GM21723 (cell line): Measurements from ENCODE around the gene BBIP1.

Experiments
- ATAC-seq: cut with Tn5 transposase; IDR thresholded peaks from one replicate; pipeline ENCODE4 v1.9.1; 2021; ENCODE audit warnings: mild to moderate bottlenecking, moderate library complexity; ENCODE audit not compliant: unreplicated experiment

BBIP1 gene, protein sequence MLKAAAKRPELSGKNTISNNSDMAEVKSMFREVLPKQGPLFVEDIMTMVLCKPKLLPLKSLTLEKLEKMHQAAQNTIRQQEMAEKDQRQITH

DNA sequence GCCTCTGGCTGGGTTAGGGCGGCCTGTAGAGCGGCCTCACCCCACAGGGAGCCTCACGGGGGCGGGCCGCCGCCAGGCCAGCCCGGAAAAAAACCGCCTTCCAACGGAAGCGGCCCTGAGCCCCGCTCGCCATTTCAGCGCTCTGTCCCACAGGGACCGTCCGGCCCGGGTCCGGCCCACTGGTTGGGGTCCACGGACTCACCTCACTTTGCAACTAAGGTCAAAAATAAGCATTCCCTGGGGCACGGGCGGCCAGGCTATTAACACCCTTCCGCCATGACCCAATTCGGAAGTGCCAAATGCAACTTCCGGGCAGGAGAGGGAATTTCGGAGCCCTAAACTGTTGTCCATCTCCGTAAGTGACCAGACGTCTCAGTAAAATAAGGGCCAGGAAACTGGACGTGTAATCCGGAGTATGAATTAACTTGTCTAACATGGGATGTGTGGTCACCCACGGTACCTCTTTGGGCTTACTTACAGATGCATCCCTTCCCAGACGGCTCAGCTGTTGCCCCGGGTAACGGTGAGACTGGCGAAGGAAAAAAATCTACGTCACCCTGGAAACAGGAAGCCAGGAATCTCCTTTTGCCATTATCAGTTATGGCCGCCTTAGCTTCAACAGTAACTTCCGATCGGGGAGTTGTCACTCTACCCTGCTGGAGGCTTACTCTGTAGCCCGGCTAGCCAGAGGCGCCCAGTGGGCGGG is at the start of gene BBIP1:
Gene BBIP1 (minus strand): TSS at position 538 of the 706 bp plus-strand sequence. CDS start 1,023 bp downstream, outside the sequence.
- ATAC-seq = peak; percentile 82

DNA sequence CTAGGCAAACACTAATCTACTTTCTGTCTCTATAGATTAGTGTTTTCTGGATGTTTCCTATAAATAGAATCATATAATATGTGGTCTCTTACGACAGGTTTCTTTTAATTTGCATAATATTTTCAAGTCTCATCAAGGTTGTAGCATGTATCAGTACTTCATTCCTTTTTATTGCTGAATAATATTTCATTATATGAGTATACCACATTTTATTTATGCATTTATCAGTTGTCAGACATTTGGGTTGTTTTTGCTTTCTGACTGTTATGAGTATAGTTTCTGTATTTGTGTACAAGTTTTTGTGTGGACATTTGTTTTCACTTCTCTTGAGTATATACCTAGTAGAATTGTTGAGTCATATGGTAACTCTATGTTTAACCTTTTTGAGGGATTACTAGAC is 48.7 kb upstream of the BBIP1 start:
- ATAC-seq = no peak

DNA sequence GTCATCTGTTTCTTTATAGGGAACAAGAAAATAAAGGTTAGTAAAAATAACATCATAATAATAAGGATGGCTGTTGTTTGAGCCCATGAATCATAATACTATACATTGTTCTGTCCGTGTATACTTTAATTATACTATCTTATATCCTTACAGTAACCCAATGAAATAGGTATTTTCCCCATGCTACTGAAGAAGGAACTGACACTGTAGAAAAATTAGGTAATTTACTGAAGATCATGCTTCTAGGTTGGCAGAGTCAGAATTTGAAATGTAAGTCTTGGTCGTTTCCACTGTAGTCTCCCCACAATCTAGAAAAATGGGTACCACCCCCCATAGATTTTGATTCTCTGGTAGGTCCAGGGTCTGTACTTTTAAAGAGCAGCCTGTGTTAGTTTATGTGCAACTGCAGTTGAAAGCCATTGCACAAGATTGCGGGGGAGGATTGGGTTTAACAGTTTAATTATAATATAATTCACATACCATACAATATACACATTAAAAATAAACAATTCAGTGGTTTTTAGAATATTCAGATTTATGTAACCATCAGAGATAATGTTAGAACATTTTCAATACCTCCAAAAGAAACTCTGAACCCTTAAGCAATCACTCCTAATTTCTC is 48.1 kb upstream of the BBIP1 start:
- ATAC-seq = peak; percentile 48

DNA sequence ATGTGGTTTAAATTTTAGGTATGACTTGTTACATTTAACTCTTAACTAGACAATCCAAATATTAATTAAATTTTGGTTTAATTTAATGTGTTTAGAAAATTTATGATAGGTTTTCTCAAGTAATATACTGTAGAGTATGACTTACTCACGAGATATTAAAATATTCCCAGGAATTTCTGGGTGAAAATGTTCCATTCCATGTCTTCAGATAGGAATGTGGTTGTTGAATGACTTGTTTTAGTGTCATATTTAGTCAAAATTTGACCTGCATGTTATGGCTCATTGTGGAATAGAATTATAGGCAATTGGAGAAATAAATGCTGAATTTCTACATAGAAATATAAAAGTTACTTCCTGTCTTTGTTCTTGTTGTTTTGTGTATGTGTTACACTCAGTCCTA is 47.2 kb upstream of the BBIP1 start:
- ATAC-seq = no peak

DNA sequence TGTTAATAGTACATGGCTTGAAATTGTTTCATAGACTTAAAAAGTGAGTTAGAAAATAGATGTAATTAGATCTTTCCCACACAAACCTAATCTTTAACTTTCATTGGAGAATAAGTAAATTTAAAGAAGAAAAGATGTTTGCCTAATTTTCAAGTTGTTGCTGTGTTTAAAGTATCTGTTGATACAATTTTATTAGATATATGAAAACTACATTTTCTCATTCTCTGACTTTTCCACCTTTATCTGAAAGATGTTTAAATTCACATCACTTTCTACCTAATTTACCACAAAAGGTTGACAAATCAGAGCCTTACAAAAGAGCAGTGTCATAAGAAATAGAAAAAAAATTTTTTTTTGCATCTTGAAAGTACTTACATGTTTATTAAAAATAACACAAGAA is 46.2 kb upstream of the BBIP1 start:
- no peak for ATAC-seq

DNA sequence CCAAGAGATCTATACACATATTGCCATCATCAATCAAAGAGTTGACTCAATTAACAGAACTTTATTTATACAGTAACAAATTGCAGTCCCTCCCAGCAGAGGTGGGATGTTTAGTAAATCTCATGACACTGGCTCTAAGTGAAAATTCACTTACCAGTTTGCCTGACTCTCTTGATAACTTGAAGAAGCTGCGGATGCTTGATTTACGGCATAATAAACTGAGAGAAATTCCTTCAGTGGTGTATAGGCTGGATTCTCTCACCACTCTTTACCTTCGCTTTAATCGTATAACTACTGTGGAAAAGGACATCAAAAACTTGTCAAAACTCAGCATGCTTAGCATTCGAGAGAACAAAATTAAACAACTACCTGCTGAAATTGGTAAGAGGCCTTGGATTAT is 45.7 kb upstream of the BBIP1 start:
- no peak for ATAC-seq

DNA sequence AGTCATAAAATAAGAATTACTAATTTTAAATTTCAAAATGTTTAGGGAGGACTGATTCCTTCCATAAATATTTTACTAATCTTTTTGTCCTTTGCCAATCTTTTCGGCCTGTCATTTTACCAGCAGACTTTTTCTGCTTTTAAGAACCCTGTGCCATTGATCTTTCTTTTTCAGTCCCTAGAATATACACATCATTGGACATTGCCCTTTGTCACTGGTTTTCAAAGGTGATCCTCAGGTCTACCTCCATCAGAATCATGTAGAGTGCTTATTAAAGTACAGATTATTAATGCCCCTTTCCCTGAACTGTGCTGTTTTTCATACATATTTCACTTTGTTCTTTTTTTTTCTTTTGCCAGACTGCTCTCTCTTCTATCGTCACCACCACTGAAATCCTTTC is 44.2 kb upstream of the BBIP1 start:
- ATAC-seq = no peak

DNA sequence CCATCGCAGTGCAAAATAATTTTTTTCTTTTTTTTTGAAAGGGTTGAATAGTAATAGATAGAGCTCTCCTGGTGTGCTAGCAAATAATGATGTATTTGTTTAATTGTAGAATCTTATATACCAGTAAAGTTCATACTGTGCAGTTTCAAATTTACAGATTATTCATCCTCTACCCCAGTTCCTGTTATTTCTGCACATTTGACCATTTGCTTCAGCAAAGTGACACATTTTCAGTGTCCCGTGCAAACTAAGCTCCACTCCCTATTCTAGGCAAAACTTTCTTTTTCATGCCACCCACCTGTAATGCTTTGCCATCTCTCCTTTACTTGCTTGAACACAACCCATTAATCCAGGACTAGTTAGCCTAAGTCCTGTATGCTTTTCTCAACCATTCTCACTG is 43.5 kb upstream of the BBIP1 start:
- ATAC-seq = no peak

DNA sequence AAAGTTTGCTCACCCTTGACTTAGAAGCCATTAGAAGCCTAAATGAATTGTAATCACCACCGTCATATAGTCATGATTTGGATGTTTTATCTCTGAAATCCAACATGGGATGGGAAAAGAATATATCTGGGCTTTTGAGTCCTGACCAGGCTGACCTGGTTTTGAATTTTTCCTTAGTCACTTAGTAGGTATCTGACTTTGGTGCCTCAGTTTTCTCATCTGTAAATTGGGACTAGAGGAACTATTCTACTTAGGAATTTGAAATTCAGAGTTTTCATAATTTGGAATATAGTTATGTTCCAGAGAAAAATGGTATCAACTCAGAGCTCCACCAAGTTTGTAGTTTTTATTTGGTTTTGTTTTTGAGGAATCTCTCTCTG is 41.3 kb upstream of the BBIP1 start:
- no peak for ATAC-seq

DNA sequence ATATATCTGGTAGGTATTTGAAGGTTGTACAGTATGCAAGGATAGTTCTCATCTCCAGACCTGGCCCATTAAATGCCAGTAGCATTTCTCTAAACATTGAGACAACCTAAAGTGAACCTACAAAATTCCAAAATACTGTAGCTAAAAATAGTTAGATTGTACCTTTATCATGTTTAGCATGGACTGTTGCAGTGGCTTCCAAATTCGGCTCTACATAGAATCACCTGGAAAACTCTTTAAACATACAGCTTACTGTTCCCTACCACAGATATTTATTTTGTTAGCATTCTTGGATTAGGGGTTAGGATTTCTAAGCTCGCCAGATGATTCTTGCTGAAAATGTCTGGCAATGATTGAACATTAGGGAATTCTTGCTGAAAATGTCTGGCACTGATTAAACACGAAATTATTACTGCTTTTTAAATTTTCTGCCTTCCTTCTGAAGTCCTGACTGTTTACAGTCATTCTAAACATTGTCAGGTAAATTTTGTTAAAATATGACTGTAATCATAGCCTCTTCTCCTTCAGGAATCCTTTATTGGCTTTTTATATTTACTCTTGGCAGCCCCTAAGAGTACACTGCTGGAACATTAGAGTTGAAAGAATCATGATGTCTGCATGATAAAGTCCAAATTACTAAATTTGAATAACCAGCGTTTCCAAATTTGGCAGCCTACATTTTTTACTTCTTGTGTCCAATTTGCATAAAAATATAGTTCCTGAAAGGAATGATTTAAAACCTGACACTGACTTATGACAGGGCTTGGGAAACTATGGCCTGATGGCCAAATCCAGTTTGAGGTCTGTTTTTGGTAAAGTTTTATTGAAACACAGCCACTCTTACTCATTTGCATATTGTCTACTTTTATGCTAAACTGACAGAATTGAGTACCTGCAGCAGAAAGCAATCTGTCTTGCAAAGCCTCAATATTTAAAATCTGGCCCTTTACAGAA is 40.7 kb upstream of the BBIP1 start:
- no peak for ATAC-seq

DNA sequence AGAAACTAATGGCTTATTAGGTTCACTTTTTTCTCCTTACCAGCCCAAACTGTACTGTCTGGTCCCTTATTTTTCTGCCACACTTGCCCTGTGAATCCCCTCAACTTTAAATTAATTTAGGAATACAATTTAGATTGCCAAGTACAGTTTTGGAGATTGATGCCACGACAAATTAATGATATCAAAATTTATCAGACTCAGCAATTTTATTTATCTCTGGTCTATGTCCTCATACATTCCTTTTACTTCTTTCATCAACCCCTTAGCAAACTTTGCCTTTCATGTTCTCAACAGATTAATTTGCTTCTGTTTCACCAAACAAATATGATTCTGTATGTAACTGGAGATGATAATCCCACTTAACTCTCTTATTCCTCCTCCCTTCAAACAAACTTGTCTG is 38.6 kb upstream of the BBIP1 start:
- no peak for ATAC-seq

DNA sequence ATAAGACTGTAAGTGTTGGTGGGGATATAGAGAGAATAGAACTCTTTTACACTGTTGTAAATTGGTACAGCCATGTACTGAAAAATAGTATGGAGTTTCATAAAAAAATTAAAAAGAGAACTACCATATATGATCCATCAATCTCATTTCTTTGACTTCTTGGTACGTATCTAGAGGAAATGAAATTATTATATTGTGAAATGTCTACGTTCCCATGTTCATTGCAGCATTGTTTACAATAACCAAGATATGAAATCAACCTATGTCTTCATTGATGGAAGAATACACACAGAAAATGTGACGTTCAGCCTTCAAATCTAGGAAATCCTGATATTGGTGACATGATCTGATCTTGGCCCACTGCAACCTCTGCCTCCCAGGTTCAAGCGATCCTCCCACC is 32.4 kb upstream of the BBIP1 start:
- no peak for ATAC-seq

DNA sequence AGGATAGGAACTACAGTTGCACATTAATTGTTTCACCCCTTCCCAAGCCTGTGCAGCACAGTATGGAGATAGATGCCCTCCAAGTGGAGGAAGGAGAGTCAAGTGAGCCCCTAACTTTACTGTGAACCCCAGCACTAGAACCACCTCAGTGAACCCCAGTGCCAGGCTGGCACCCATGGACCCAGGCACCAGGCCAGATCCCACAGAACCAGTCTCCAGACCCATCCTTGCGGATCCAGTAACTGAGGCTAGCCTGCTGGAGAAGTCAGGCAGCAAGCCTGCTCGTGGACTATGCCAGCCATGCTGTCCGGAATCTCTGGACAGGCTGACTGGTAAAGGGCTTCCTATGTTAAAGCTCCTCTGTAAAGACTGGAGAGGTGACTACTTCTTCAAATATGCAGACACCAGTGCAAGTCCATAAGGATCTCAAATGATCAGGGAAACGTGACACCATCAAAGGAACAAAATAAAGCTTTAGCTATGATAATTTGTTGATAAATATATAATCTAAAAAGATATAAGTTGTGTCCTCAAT is 28.1 kb upstream of the BBIP1 start:
- no peak for ATAC-seq

DNA sequence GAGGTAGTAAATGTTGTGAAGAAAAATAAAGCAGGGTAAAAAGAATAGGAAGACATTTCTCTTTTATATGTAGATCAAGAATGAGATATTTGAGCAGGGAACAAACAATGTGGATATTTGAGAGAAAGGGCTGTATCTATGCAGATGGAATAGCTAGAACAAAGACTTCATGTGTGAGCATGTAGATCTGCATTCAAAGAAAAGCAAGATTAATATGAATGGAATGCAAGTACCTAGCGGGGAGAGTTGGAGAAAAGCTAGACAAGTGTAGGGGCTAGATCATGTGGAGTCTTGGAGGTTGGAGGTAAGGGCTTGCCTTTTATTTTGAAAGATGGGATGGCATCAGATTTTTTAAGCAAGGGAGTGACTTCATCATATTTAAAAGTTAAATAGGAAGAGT is 27.5 kb upstream of the BBIP1 start:
- no peak for ATAC-seq

DNA sequence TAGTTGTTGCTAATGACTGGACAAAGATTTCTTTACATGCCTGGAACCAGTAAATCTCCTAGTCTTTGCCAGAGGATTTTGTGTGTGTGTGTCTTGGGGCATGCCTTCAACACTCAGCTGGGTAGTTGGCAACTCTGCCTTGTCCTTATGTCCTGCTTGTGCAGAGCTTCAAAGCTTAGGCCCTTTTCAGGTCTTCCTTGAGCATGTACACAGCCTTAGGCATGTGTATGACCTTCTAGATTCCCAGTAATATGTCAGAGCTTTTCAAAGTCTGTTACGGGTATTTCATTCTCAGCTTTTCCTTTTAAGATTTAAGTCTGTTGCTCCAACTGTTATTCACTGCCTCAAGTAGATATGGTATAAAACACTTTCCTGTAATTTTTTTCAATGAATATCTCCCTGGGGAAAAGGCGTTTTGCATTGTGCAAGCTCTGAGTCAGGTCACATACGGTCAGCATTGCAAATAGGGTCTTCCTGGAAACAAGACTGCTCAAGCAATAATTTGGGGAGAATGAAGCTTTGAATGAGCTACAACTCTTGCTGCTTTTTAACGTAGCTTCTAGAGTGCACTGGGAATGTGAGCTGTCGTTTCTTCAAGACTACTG is 25.9 kb upstream of the BBIP1 start:
- ATAC-seq = no peak

DNA sequence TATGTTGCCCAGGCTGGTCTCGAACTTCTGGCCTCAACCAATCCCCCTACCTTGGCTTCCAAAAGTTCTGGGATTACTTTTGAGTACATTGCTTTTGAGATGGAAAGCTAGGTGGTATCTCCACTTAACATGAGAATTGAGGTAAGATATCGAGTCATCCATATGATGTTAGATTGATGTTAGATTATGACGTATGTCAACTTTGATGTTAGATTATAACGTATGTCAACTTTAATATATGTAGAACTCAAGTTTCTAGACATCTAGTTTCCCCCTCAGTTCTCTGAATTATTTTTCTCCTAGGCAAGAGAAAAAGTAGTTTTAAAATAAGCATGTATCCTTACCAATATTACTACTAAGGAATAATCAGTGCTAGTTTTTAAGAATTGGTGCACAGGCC is 20.4 kb upstream of the BBIP1 start:
- no peak for ATAC-seq

DNA sequence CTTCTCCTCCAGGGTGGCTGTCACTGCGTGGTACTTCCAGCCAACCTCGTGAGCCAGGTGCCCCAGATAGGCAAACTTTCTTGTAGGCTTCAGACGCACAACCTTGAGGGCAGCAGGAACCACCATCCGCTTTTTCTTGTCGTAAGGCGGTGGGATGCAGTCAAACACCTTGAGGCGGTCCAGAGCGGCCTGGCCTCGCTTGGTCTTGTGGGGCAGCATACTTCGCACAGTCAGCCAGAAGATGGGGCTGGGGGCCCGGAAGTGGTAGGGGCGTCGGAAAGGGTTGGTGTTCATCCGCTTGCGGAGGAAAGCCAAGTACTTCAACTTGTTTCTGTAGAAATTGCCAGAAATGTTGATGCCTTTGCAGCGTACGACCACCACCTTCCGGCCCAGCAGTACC is 17.8 kb upstream of the BBIP1 start:
- no peak for ATAC-seq

DNA sequence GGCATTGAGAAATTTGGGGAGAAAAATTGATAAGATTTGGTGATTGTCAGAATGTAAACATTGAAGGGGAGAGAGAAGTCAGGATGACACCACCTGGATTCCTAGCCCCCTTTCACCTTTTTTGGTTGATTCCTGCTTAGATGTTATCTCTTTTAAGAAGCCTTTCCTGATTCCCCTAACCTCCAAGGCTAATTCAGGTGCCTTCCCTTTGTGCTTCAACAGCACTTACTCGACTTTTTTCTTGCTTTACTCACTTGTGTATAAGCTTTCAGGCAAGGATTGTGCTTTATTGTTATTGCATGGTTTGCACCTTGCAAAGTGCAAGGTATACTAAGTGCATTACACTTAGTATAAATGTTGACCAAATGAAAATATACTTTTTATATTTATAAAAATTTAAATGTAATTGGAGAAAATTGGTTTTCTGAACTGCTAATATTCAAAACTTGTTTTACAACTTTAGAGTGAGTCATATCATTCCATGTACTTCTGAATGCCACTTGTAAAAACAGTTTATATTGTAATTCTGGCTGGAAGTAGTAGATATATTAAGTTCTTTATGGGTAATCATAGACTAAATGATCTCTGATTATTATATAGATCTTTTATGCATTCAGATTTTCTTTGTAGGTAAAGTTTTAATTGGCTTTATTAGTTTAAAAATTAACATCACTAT is 13.7 kb upstream of the BBIP1 start:
- ATAC-seq = no peak

DNA sequence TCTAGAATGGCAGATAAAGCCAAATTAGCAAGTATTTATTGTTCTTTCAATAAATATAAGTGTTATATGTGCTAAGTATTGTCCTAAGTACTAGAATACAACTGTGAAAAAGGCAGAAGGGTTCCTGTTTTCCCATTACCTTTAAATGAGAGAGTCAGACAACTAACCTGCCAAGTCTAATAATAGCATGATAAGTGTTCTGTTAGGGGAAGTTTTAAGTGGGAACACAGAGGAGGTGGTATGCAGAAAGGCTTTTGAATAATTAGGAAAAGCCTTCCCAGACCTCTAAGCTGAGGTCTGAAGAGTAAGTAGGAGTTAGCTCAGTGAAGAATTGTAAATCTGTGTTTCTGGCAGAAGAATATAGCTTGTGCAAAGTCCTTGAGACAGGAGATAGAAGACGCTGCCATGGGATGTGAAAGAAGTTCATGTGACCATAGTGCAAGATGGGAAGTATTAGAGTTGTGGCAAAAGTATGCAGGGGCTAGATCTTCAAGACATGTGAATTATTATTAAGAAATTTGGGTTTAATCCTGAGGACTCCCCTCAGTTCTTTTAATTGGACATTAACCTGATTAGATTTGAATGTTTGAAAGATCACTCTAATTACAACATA is 12.9 kb upstream of the BBIP1 start:
- ATAC-seq = no peak

DNA sequence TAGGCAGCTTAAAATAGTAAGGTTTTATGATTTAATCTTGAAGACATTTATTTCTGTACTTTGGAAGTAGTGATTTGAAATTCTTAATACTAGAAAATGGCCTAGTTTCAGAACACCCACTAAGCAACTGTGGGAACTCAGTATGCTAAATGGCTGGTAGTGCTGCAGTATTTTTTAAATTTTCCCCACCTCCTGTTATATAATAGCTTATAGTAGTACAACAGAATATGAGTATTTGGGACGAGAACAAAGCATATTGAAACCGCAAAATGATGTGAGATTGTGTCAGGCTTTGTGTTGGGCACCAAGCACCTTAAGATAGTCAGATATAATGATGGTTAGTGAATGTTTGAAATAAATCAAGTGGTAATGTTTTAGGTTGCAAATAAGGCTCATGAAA is 8.5 kb upstream of the BBIP1 start:
- no peak for ATAC-seq
